Measurements from ENCODE around the gene MYL5. TPM values are rescaled to one million over a fixed set of nuclear protein-coding genes. Genes with fewer than 3 reads are reported as not detected.

MYL5 gene
- total and polyA plus RNA-seq, 2 of the 13 experiments (the other 11 are each of a cell fraction or from before 2014, with no cell fraction given): 6.5 to 16.0 TPM

- TF ChIP-seq AHDC1 (CRISPR knock-in tag; IDR thresholded peaks at IDR 0.05; ENCODE audit: borderline replicate concordance) (no peak), ZNF619 (CRISPR knock-in tag; IDR thresholded peaks at IDR 0.05) (no peak), SNAPC4 (CRISPR knock-in tag; IDR thresholded peaks at IDR 0.05) (no peak), ZNF264 (CRISPR knock-in tag; IDR thresholded peaks at IDR 0.05) (no peak), NFATC3 (CRISPR knock-in tag; IDR thresholded peaks at IDR 0.05) (no peak), U2AF2 (IDR thresholded peaks at IDR 0.05; ENCODE audit: low read depth, low read length) (no peak), RFX3 (CRISPR knock-in tag; IDR thresholded peaks at IDR 0.05) (no peak), AGO1 (IDR thresholded peaks at IDR 0.05; ENCODE audit: low read depth, low read length, poor library complexity, severe bottlenecking) (no peak), E2F5 (CRISPR knock-in tag; conservative IDR thresholded peaks at IDR 0.05) (no peak), SP140L (CRISPR knock-in tag; IDR thresholded peaks at IDR 0.05; ENCODE audit: borderline replicate concordance) (no peak), ZNF17 (CRISPR knock-in tag; IDR thresholded peaks at IDR 0.05) (no peak), NR2F2 (IDR thresholded peaks at IDR 0.05; ENCODE audit: borderline replicate concordance, low read depth) (peak; percentile 69; the same call in 1 of the 2 replicates), ZNF605 (CRISPR knock-in tag; IDR thresholded peaks at IDR 0.05) (no peak; the same call in 1 of the 2 replicates), FOXP1 (IDR thresholded peaks at IDR 0.05) (no peak), FOXP1 (CRISPR knock-in tag; IDR thresholded peaks at IDR 0.05) (no peak), ZFX (CRISPR knock-in tag; IDR thresholded peaks at IDR 0.05; ENCODE audit: low read depth) (peak; percentile 95), TFDP1 (CRISPR knock-in tag; IDR thresholded peaks at IDR 0.05; ENCODE audit: borderline replicate concordance) (peak; percentile 70; the same call in 1 of the 2 replicates)
These were observed 31.1 kb downstream of the MYL5 start, which contains the start of gene PCGF3 (continued) for GRCh38 chr4:705278-706082.
